HEK293 (cell line): Measurements from ENCODE around the gene KMT2A.

Experiments
- CTCF ChIA-PET: fragments of 350-600 bp; formaldehyde crosslinking; extraction: SDS; loops from one replicate; lab custom pipeline; 2021; ENCODE audit warnings: antibody characterized with exemption; lab: Yijun Ruan, JAX
- POLR2A ChIA-PET: fragments of 300-600 bp; formaldehyde crosslinking; extraction: SDS; loops from one replicate; lab custom pipeline; 2020; ENCODE audit warnings: antibody characterized with exemption, inconsistent platforms; lab: Yijun Ruan, JAX
- H3K27ac ChIP-seq: fragments of 200-500 bp; sonication (Bioruptor generic); 2 replicates; pipeline ENCODE4 v1.5.1; 2014; ENCODE audit warnings: low read depth, low read length, control low read depth, inconsistent platforms; ENCODE audit errors: extremely low read depth
- H3K36me3 ChIP-seq, 2 experiments: fragments of 200-500 bp in 1 of 2; sonication (Bioruptor generic) in 1 of 2; 1 replicate in 1 of 2; 2 replicates in 1 of 2; pipeline ENCODE4 v1.5.1; 2014 to 2017; ENCODE audit warnings: inconsistent platforms in 2 of 2, low read length in 2 of 2; ENCODE audit not compliant: control insufficient read depth in 2 of 2, insufficient read depth in 1 of 2
- H3K4me1 ChIP-seq: fragments of 200-500 bp; sonication (Bioruptor generic); 2 replicates; pipeline ENCODE4 v1.5.1; 2014; ENCODE audit warnings: mild to moderate bottlenecking, low read length, inconsistent platforms; ENCODE audit not compliant: control insufficient read depth, insufficient read depth
- H3K4me3 ChIP-seq: 2 replicates; pipeline ENCODE4 v1.5.1; 2011; ENCODE audit warnings: low read depth, mild to moderate bottlenecking, control low read depth, low read length, moderate library complexity
- H3K9me3 ChIP-seq: fragments of 200-500 bp; sonication (Bioruptor generic); 2 replicates; pipeline ENCODE4 v1.5.1; 2014; ENCODE audit warnings: low read depth, low read length, inconsistent platforms; ENCODE audit not compliant: control insufficient read depth, insufficient read depth
- ATF2 ChIP-seq: fragments of 450-650 bp; formaldehyde crosslinking; IDR thresholded peaks from 2 replicates; pipeline ENCODE4 v1.5.1; 2016; ENCODE audit warnings: missing biosample characterization, missing genetic modification characterization, low read depth
- GLI4 ChIP-seq: fragments of 450-650 bp; formaldehyde crosslinking; IDR thresholded peaks from 2 replicates; pipeline ENCODE4 v1.5.1; 2016; ENCODE audit warnings: missing biosample characterization, missing genetic modification characterization
- GLIS1 ChIP-seq: fragments of 450-650 bp; formaldehyde crosslinking; IDR thresholded peaks from 2 replicates; pipeline ENCODE4 v1.5.1; 2016; ENCODE audit warnings: missing biosample characterization, missing genetic modification characterization
- GLIS2 ChIP-seq: fragments of 450-650 bp; formaldehyde crosslinking; IDR thresholded peaks from 2 replicates; pipeline ENCODE4 v1.5.1; 2016; ENCODE audit warnings: missing biosample characterization, missing genetic modification characterization
- IKZF3 ChIP-seq: fragments of 450-650 bp; IDR thresholded peaks from 2 replicates; pipeline ENCODE4 v1.5.0; 2018; ENCODE audit warnings: missing biosample characterization, mild to moderate bottlenecking, missing genetic modification characterization, moderate library complexity
- KLF1 ChIP-seq: fragments of 450-650 bp; formaldehyde crosslinking; IDR thresholded peaks from 2 replicates; pipeline ENCODE4 v1.5.1; 2016; ENCODE audit warnings: missing biosample characterization, missing genetic modification characterization
- KLF7 ChIP-seq: fragments of 450-650 bp; formaldehyde crosslinking; IDR thresholded peaks from 2 replicates; pipeline ENCODE4 v1.5.1; 2016; ENCODE audit warnings: missing biosample characterization, missing genetic modification characterization, borderline replicate concordance
- KLF9 ChIP-seq: fragments of 450-650 bp; formaldehyde crosslinking; IDR thresholded peaks from 2 replicates; pipeline ENCODE4 v1.5.1; 2016; ENCODE audit warnings: missing biosample characterization, missing genetic modification characterization, low read depth
- MZF1 ChIP-seq: fragments of 450-650 bp; formaldehyde crosslinking; IDR thresholded peaks from 2 replicates; pipeline ENCODE4 v1.5.1; 2017; ENCODE audit warnings: missing biosample characterization, missing genetic modification characterization, borderline replicate concordance
- OSR2 ChIP-seq: fragments of 450-650 bp; formaldehyde crosslinking; IDR thresholded peaks from 2 replicates; pipeline ENCODE4 v1.5.1; 2016; ENCODE audit warnings: missing biosample characterization, missing genetic modification characterization
- OVOL3 ChIP-seq: fragments of 450-650 bp; formaldehyde crosslinking; IDR thresholded peaks from 2 replicates; pipeline ENCODE4 v1.5.1; 2016; ENCODE audit warnings: missing biosample characterization, missing genetic modification characterization
- PATZ1 ChIP-seq: fragments of 450-650 bp; formaldehyde crosslinking; IDR thresholded peaks from 2 replicates; pipeline ENCODE4 v1.5.1; 2016; ENCODE audit warnings: missing biosample characterization, missing genetic modification characterization
- PRDM1 ChIP-seq: fragments of 450-650 bp; formaldehyde crosslinking; IDR thresholded peaks from 2 replicates; pipeline ENCODE4; 2016; ENCODE audit warnings: missing biosample characterization, missing genetic modification characterization
- SP2 ChIP-seq: fragments of 450-650 bp; formaldehyde crosslinking; IDR thresholded peaks from 2 replicates; pipeline ENCODE4 v1.5.1; 2016; ENCODE audit warnings: missing biosample characterization, missing genetic modification characterization
- SP3 ChIP-seq: fragments of 450-650 bp; formaldehyde crosslinking; IDR thresholded peaks from 2 replicates; pipeline ENCODE4 v1.5.1; 2016; ENCODE audit warnings: missing biosample characterization, missing genetic modification characterization
- WT1 ChIP-seq: fragments of 450-650 bp; formaldehyde crosslinking; IDR thresholded peaks from 2 replicates; pipeline ENCODE4 v1.5.1; 2016; ENCODE audit warnings: missing biosample characterization, missing genetic modification characterization
- ZBTB20 ChIP-seq: fragments of 450-650 bp; formaldehyde crosslinking; IDR thresholded peaks from 2 replicates; pipeline ENCODE4 v1.5.1; 2016; ENCODE audit warnings: missing biosample characterization, missing genetic modification characterization
- ZBTB48 ChIP-seq: fragments of 450-650 bp; formaldehyde crosslinking; IDR thresholded peaks from 2 replicates; pipeline ENCODE4 v1.5.1; 2016; ENCODE audit warnings: missing biosample characterization, missing genetic modification characterization
- ZNF239 ChIP-seq: fragments of 450-650 bp; formaldehyde crosslinking; IDR thresholded peaks from 2 replicates; pipeline ENCODE4 v1.5.1; 2016; ENCODE audit warnings: missing biosample characterization, missing genetic modification characterization
- ZNF366 ChIP-seq: fragments of 450-650 bp; formaldehyde crosslinking; conservative IDR thresholded peaks from 2 replicates; pipeline ENCODE4 v1.5.1; 2016; ENCODE audit warnings: missing biosample characterization, missing genetic modification characterization
- ZNF37A ChIP-seq: fragments of 450-650 bp; IDR thresholded peaks from 2 replicates; pipeline ENCODE4 v1.5.1; 2018; ENCODE audit warnings: missing biosample characterization, missing genetic modification characterization
- ZNF391 ChIP-seq: fragments of 450-650 bp; formaldehyde crosslinking; IDR thresholded peaks from 2 replicates; pipeline ENCODE4 v1.5.1; 2016; ENCODE audit warnings: low read depth, missing biosample characterization, missing genetic modification characterization, borderline replicate concordance
- ZNF423 ChIP-seq: fragments of 450-650 bp; formaldehyde crosslinking; IDR thresholded peaks from 2 replicates; pipeline ENCODE4 v1.5.1; 2016; ENCODE audit warnings: missing biosample characterization, missing genetic modification characterization
- ZNF48 ChIP-seq: fragments of 450-650 bp; formaldehyde crosslinking; IDR thresholded peaks from 2 replicates; pipeline ENCODE4 v1.5.1; 2016; ENCODE audit warnings: missing biosample characterization, missing genetic modification characterization
- ZXDB ChIP-seq: fragments of 450-650 bp; formaldehyde crosslinking; IDR thresholded peaks from 2 replicates; pipeline ENCODE4 v1.5.1; 2016; ENCODE audit warnings: missing biosample characterization, missing genetic modification characterization
- TF ChIP-seq, protein P1 (sequence below): fragments of 450-650 bp; formaldehyde crosslinking; conservative IDR thresholded peaks from 2 replicates; pipeline ENCODE4 v1.5.1; 2016; ENCODE audit warnings: low read depth, missing biosample characterization, missing genetic modification characterization
- TF ChIP-seq, protein P2 (sequence below): fragments of 450-650 bp; formaldehyde crosslinking; IDR thresholded peaks from 2 replicates; pipeline ENCODE4 v1.5.1; 2017; ENCODE audit warnings: missing biosample characterization, missing genetic modification characterization

Gene KMT2A

DNA sequence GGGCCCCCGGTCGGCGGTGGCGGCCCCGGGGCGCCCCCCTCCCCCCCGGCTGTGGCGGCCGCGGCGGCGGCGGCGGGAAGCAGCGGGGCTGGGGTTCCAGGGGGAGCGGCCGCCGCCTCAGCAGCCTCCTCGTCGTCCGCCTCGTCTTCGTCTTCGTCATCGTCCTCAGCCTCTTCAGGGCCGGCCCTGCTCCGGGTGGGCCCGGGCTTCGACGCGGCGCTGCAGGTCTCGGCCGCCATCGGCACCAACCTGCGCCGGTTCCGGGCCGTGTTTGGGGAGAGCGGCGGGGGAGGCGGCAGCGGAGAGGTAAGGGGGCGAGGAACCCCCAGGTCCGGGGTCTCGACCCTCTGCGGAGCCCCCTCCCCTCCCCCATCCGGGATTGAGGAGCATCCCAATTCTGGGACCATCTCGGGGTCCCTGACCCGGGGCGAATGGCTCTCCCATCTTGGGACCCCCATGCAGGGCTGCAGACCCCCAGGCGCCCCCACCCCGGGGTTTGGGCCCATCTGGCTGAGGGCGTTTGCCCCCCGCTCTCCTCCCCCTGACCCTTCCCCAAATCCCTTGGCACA, 431 bp downstream of the KMT2A start (continued):
- no peak for TF ChIP-seq ZNF37A (tag by site-specific recombination)
- TF ChIP-seq OSR2 = no peak
- TF ChIP-seq, all 188 proteins: peak for 8

DNA sequence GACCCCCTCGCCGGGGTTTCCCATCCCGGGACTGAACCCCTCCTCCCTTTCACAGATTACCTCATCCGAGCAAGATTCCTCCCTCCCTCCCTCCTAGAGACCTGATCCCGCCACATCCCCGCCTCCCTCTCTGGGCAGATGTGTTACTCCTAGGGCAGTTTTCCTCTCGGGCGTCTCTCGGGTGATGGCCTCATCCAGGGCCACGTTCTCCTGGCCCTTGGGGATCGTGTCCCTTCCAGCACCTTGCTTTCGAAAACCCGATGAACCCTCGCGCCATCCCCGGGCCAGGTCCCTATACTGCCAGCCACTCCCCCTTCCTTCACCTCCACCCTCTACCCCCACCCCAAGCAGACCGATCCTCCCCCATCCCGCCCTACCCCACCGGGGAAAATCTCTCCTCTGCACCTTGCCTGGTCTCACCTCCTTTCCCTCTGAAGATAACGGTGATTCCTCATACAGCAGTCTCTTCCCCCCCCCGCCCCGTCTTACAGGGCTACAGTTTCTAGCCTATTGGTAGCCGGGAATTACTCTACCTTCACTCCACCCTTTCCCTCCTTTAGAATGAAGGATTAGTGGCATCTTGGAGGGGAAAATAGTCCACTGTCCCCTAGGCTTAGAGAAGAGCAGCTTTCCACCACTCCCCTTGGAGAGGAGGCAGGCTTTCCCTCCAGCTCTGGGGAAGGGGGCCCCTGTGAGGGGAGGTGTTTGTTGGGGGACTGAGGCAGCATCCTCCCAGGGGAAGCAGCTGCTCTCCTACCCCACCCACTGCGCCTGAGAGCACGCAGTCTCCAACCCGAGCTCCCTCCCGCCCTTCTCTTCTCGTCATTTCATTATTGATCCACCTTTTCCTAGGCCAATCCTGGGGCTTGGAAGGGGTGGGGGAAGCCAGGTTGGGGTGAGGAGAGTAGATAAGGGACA, 1.2 kb downstream of the KMT2A start:
- peaks cover 8% of the 10 kb centered on the region for H3K4me1 ChIP-seq
- ChIA-PET POLR2A (no interaction called here), CTCF (interaction anchor here (1.4 kb wide), 1 partner anchor 14 kb away, joined by 4 read pairs; no protein-coding TSS in a partner anchor)
- H3K36me3 ChIP-seq = peaks cover 0 to 27% of the 10 kb centered on the region in 2 experiments; a peak in 1 of 3 replicates
- peak overlapping the region; percentile 78; the same call in 1 of the 2 replicates for H3K27ac ChIP-seq
- peak overlapping the region; percentile 92 for H3K4me3 ChIP-seq
- H3K9me3 ChIP-seq = no peaks in the 10 kb centered on the region
- no peak for TF ChIP-seq MZF1 (tag by site-specific recombination)
- peak; percentile 41 for TF ChIP-seq ZNF366 (tag by site-specific recombination)
- peak; percentile 46 for TF ChIP-seq IKZF3
- TF ChIP-seq, protein P1, sequence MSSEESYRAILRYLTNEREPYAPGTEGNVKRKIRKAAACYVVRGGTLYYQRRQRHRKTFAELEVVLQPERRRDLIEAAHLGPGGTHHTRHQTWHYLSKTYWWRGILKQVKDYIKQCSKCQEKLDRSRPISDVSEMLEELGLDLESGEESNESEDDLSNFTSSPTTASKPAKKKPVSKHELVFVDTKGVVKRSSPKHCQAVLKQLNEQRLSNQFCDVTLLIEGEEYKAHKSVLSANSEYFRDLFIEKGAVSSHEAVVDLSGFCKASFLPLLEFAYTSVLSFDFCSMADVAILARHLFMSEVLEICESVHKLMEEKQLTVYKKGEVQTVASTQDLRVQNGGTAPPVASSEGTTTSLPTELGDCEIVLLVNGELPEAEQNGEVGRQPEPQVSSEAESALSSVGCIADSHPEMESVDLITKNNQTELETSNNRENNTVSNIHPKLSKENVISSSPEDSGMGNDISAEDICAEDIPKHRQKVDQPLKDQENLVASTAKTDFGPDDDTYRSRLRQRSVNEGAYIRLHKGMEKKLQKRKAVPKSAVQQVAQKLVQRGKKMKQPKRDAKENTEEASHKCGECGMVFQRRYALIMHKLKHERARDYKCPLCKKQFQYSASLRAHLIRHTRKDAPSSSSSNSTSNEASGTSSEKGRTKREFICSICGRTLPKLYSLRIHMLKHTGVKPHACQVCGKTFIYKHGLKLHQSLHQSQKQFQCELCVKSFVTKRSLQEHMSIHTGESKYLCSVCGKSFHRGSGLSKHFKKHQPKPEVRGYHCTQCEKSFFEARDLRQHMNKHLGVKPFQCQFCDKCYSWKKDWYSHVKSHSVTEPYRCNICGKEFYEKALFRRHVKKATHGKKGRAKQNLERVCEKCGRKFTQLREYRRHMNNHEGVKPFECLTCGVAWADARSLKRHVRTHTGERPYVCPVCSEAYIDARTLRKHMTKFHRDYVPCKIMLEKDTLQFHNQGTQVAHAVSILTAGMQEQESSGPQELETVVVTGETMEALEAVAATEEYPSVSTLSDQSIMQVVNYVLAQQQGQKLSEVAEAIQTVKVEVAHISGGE (tag by site-specific recombination) = peak; percentile 24; the same call in 1 of the 2 replicates
- TF ChIP-seq, protein P2, sequence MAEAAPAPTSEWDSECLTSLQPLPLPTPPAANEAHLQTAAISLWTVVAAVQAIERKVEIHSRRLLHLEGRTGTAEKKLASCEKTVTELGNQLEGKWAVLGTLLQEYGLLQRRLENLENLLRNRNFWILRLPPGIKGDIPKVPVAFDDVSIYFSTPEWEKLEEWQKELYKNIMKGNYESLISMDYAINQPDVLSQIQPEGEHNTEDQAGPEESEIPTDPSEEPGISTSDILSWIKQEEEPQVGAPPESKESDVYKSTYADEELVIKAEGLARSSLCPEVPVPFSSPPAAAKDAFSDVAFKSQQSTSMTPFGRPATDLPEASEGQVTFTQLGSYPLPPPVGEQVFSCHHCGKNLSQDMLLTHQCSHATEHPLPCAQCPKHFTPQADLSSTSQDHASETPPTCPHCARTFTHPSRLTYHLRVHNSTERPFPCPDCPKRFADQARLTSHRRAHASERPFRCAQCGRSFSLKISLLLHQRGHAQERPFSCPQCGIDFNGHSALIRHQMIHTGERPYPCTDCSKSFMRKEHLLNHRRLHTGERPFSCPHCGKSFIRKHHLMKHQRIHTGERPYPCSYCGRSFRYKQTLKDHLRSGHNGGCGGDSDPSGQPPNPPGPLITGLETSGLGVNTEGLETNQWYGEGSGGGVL (tag by site-specific recombination) = peak; percentile 94
- no peak for TF ChIP-seq ZNF48 (tag by site-specific recombination)
- TF ChIP-seq ATF2 (tag by site-specific recombination) = peak; percentile 82
- TF ChIP-seq SP2 = peak; percentile 58
- peak; percentile 31; the same call in 1 of the 2 replicates for TF ChIP-seq KLF7 (tag by site-specific recombination)
- TF ChIP-seq ZBTB20 (tag by site-specific recombination) = peak; percentile 76
- TF ChIP-seq PATZ1 = peak; percentile 15
- 0 out of 2 replicates have a peak, but pooled peaks have one; percentile 16 for TF ChIP-seq OVOL3 (tag by site-specific recombination)
- TF ChIP-seq SP3 (tag by site-specific recombination) = peak; percentile 62
- TF ChIP-seq ZNF423 = 0 out of 2 replicates have a peak, but pooled peaks have one; percentile 16
- TF ChIP-seq WT1 = peak; percentile 61
- peak; percentile 9; the same call in 1 of the 2 replicates for TF ChIP-seq GLIS2 (tag by site-specific recombination)
- no peak for TF ChIP-seq ZNF239
- peak; percentile 9 for TF ChIP-seq KLF1 (tag by site-specific recombination)
- TF ChIP-seq GLI4 = no peak
- TF ChIP-seq ZNF391 (tag by site-specific recombination) = no peak
- peak; percentile 95 for TF ChIP-seq ZBTB48
- TF ChIP-seq KLF9 = peak; percentile 84
- peak; percentile 7; the same call in 1 of the 2 replicates for TF ChIP-seq GLIS1
- peak; percentile 80; the same call in 1 of the 2 replicates for TF ChIP-seq PRDM1
- TF ChIP-seq ZXDB = peak; percentile 1; the same call in 1 of the 2 replicates
